ENCODE results near the gene NRXN3. TPM values are rescaled to one million over a fixed set of nuclear protein-coding genes. Genes with fewer than 3 reads are reported as not detected.

Gene NRXN3
- total RNA-seq, 4 donors from 2014 or later = 0.19 to 1.4 (median 0.40) TPM

- no peak for ATAC-seq (ENCODE audit: low FRiP score)
- DNase-seq (ENCODE audit: low spot score) = no peak
- no peak for TF ChIP-seq CTCF (IDR thresholded peaks at IDR 0.05)
These were observed 1134.1 kb downstream of the NRXN3 start for GRCh38 chr14:79304279-79304678.

- DNase-seq (ENCODE audit: low spot score) (no peak), ATAC-seq (ENCODE audit: low FRiP score) (no peak)
- no peak for TF ChIP-seq CTCF (IDR thresholded peaks at IDR 0.05)
These were observed 1136.4 kb downstream of the NRXN3 start for GRCh38 chr14:79306546-79306945.

GRCh38 chr14:79318371-79318770 lies 1148.2 kb downstream of the NRXN3 start:
- ATAC-seq (ENCODE audit: low FRiP score) = no peak
- no peak for TF ChIP-seq CTCF (IDR thresholded peaks at IDR 0.05)
- DNase-seq (ENCODE audit: low spot score) = no peak

- ATAC-seq (ENCODE audit: low FRiP score) = no peak
- no peak for TF ChIP-seq CTCF (IDR thresholded peaks at IDR 0.05)
- no peak for DNase-seq (ENCODE audit: low spot score)
These were observed 1150.4 kb downstream of the NRXN3 start for GRCh38 chr14:79320561-79320960.

- no peak for TF ChIP-seq CTCF (IDR thresholded peaks at IDR 0.05)
- no peak for DNase-seq (ENCODE audit: low spot score)
- ATAC-seq (ENCODE audit: low FRiP score) = no peak
These were observed 1150.9 kb downstream of the NRXN3 start for GRCh38 chr14:79321070-79321469.

GRCh38 chr14:79325071-79325470 lies 1154.9 kb downstream of the NRXN3 start:
- ATAC-seq (ENCODE audit: low FRiP score) (no peak), DNase-seq (ENCODE audit: low spot score) (no peak)
- no peak for TF ChIP-seq CTCF (IDR thresholded peaks at IDR 0.05)

GRCh38 chr14:79325557-79325956 lies 1155.4 kb downstream of the NRXN3 start:
- no peak for ATAC-seq (ENCODE audit: low FRiP score)
- TF ChIP-seq CTCF (IDR thresholded peaks at IDR 0.05) = no peak

More at GRCh38 chr14:79325557-79325956, 1155.4 kb downstream of the NRXN3 start:
- DNase-seq (ENCODE audit: low spot score) = no peak

Measured in omental fat pad (tissue), 4 donors.